SK-N-SH (cell line): ENCODE measurements around the gene CTNS. TPM values are rescaled to one million over a fixed set of nuclear protein-coding genes. Genes with fewer than 3 reads are reported as not detected.

Experiments
- CTCF ChIA-PET: fragments of 300-600, 350-600 bp; formaldehyde crosslinking; extraction: SDS; loops from one replicate; lab custom pipeline; 2021; lab: Yijun Ruan, JAX
- POLR2A ChIA-PET: fragments of 350-600 bp; sonication (Branson Sonifier 250); formaldehyde crosslinking; extraction: SDS; loops from one replicate; lab custom pipeline; 2020; ENCODE audit warnings: antibody characterized with exemption, inconsistent platforms; lab: Yijun Ruan, JAX
- DNase-seq: peaks from one replicate; pipeline ENCODE4 v3.0.0; 2012
- H2AFZ ChIP-seq: fragments of 200-600 bp; sonication (generic); 2 replicates; pipeline ENCODE4 v1.8.1; 2016; ENCODE audit warnings: antibody characterized with exemption, mild to moderate bottlenecking, low read depth
- H3F3A ChIP-seq: fragments of 200-600 bp; sonication (generic); replicated peaks from 2 replicates; pipeline ENCODE3; 2016; ENCODE audit warnings: antibody characterized with exemption, mild to moderate bottlenecking; ENCODE audit not compliant: insufficient read depth
- H3K27ac ChIP-seq, 2 experiments: fragments of 200-500 bp in 1 of 2; fragments of 200-600 bp in 1 of 2; sonication (Bioruptor generic) in 1 of 2; sonication (generic), shearing (Covaris generic) in 1 of 2; 2 replicates each; pipeline versions ENCODE4 v1.5.1 to v1.6.1; 2014 to 2016; ENCODE audit warnings: low read depth in 2 of 2, inconsistent platforms in 1 of 2, low read length in 1 of 2, mild to moderate bottlenecking in 1 of 2, mixed read lengths in 1 of 2
- H3K27me3 ChIP-seq: fragments of 200-600 bp; sonication (generic), shearing (Covaris generic); 2 replicates; pipeline ENCODE4 v1.6.1; 2016; ENCODE audit warnings: mixed run types; ENCODE audit not compliant: insufficient read depth
- H3K36me3 ChIP-seq, 2 experiments: fragments of 200-500 bp in 1 of 2; fragments of 200-600 bp in 1 of 2; sonication (Bioruptor generic) in 1 of 2; sonication (generic) in 1 of 2; replicated peaks in 1 of 2; 2 replicates each; pipeline versions ENCODE3 to v1.5.1; 2014 to 2016; ENCODE audit warnings: low read length in 1 of 2, mild to moderate bottlenecking in 1 of 2; ENCODE audit not compliant: insufficient read depth in 2 of 2, control insufficient read depth in 1 of 2
- H3K4me1 ChIP-seq, 2 experiments: fragments of 200-500 bp in 1 of 2; fragments of 200-600 bp in 1 of 2; sonication (Bioruptor generic) in 1 of 2; sonication (generic), shearing (Covaris generic) in 1 of 2; 2 replicates each; pipeline versions ENCODE4 v1.5.1 to v1.6.1; 2014 to 2016; ENCODE audit warnings: low read depth in 1 of 2, low read length in 1 of 2, mixed run types in 1 of 2; ENCODE audit not compliant: insufficient read depth in 2 of 2, control insufficient read depth in 1 of 2
- H3K4me2 ChIP-seq: fragments of 200-600 bp; sonication (generic), shearing (Covaris generic); 2 replicates; pipeline ENCODE4 v1.6.1; 2017; ENCODE audit warnings: mixed run types
- H3K4me3 ChIP-seq, 2 experiments: fragments of 200-500 bp in 1 of 2; fragments of 200-600 bp in 1 of 2; sonication (Bioruptor generic) in 1 of 2; sonication (generic), shearing (Covaris generic) in 1 of 2; 2 replicates each; pipeline versions ENCODE4 v1.5.1 to v1.8.1; 2014 to 2016; ENCODE audit warnings: low read depth in 2 of 2, inconsistent platforms in 1 of 2, low read length in 1 of 2, mild to moderate bottlenecking in 1 of 2, mixed read lengths in 1 of 2, moderate library complexity in 1 of 2
- H3K79me2 ChIP-seq: fragments of 200-600 bp; sonication (generic); 2 replicates; pipeline ENCODE4 v1.8.1; 2017; ENCODE audit warnings: mild to moderate bottlenecking; ENCODE audit not compliant: insufficient read depth
- H3K9ac ChIP-seq: fragments of 200-600 bp; sonication (generic); 2 replicates; pipeline ENCODE4 v1.6.1; 2017; ENCODE audit warnings: mixed run types
- H3K9me2 ChIP-seq: fragments of 200-600 bp; sonication (generic); 2 replicates; pipeline ENCODE4 v1.6.1; 2017; ENCODE audit warnings: mixed run types
- H3K9me3 ChIP-seq: fragments of 200-600 bp; sonication (generic); 2 replicates; pipeline ENCODE4 v1.6.1; 2017; ENCODE audit warnings: mixed run types, mild to moderate bottlenecking, moderate library complexity
- H4K20me1 ChIP-seq: fragments of 200-600 bp; sonication (generic); 2 replicates; pipeline ENCODE4 v1.6.1; 2017; ENCODE audit warnings: mild to moderate bottlenecking, mixed run types; ENCODE audit not compliant: insufficient read depth
- ELF1 ChIP-seq: IDR thresholded peaks from 2 replicates; pipeline ENCODE4 v1.4.0; 2012
- MXI1 ChIP-seq: IDR thresholded peaks from 2 replicates; pipeline ENCODE4 v1.6.1; 2012; ENCODE audit warnings: mild to moderate bottlenecking, low read depth, low read length, improper control_type of control experiment
- REST ChIP-seq: IDR thresholded peaks from 2 replicates; pipeline ENCODE4 v1.6.1; 2012; ENCODE audit warnings: mild to moderate bottlenecking, low read depth, low read length, moderate library complexity
- SMC3 ChIP-seq: IDR thresholded peaks from 2 replicates; pipeline ENCODE4 v1.6.1; 2012; ENCODE audit warnings: low read depth, low read length, improper control_type of control experiment
- WGBS: methylation state at CpG from one replicate; pipeline ENCODE4 v1.1.6; 2017; ENCODE audit warnings: low lambda C conversion rate; 5-methylcytosine and 5-hydroxymethylcytosine counted together
- polyA plus RNA-seq, 3 experiments: library from polyadenylated mRNA; depleted of rRNA; stranded (reverse); fragments of >200 nt; gene quantifications; 2 replicates each; pipeline ENCODE4 v1.2.3, GENCODE V29; 2012

CTNS gene
- polyA plus RNA-seq, 1 of the 3 experiments (the other 2 are of a cell fraction), result 8.2 TPM

- peak; percentile 71 for DNase-seq
- peak overlapping the region; percentile 65; the same call in 1 of the 2 replicates for H2AFZ ChIP-seq
- POLR2A ChIA-PET, result interaction anchor here (1.0 kb wide), 1 partner anchor 15 kb away, joined by 3 read pairs; no protein-coding TSS in a partner anchor
Observed at GRCh38 chr17:3695129-3695722, 58.7 kb downstream of the CTNS start.

GRCh38 chr17:3695723-3696411 is 59.3 kb downstream of the CTNS start, which contains the start of gene P2RX5:
Gene P2RX5, minus strand, starts transcription at chr17:3696155. Its CDS starts 150 bp downstream, at chr17:3696005.
- Histone ChIP-seq H3K4me1 (peaks cover 0 to 13% of the 10 kb centered on the region in 2 experiments; a peak in 1 of 4 replicates), H3K9me2 (no peaks in the 10 kb centered on the region), H3K9ac (no peak within 1 kb of the TSS), H4K20me1 (no peaks in the 10 kb centered on the region), H3K4me3 (peak within 1 kb of the TSS; percentile 44 to 58), H3K27me3 (no peaks in the 10 kb centered on the region), H3K36me3 (no peaks in the 10 kb centered on the region), H2AFZ (peak within 1 kb of the TSS; percentile 65), H3K4me2 (peak within 1 kb of the TSS; percentile 82), H3F3A (no peaks in the 10 kb centered on the region), H3K27ac (0 out of 4 replicates have a peak within 1 kb of the TSS, but pooled peaks of 1 of the 2 experiments have one; percentile 3), H3K9me3 (no peaks in the 10 kb centered on the region), H3K79me2 (no peaks in the 10 kb centered on the region)
- WGBS, result 5% methylated on average over 41 of the region's 65 CpGs
- CTCF ChIA-PET, result interaction anchor here (0.5 to 4.3 kb wide), 6 partner anchors 13 to 1170 kb away, joined by 3 to 28 read pairs (median 4); partner anchors contain the start of gene HASPIN
- POLR2A ChIA-PET, result interaction anchor here (1.0 kb wide), 1 partner anchor 15 kb away, joined by 3 read pairs; no protein-coding TSS in a partner anchor
- DNase-seq, result peak; percentile 81
- TF ChIP-seq ELF1 (no peak), MXI1 (peak; percentile 46; the same call in 1 of the 2 replicates), REST (peak; percentile 92)

More at GRCh38 chr17:3695129-3695722, 58.7 kb downstream of the CTNS start:
- no peak overlapping the region for H3K9ac ChIP-seq
- H4K20me1 ChIP-seq, result no peaks in the 10 kb centered on the region
- no peaks in the 10 kb centered on the region for H3K27me3 ChIP-seq
- H3K36me3 ChIP-seq, result no peaks in the 10 kb centered on the region
- no peaks in the 10 kb centered on the region for H3K9me2 ChIP-seq
- H3K4me2 ChIP-seq, result peak overlapping the region; percentile 82
- no peaks in the 10 kb centered on the region for H3F3A ChIP-seq
- WGBS, result 44% methylated on average over 9 of the region's 17 CpGs
- no peaks in the 10 kb centered on the region for H3K79me2 ChIP-seq
- TF ChIP-seq MXI1, result 0 out of 2 replicates have a peak, but pooled peaks have one; percentile 20
- no peak for TF ChIP-seq SMC3
- no peaks in the 10 kb centered on the region for H3K9me3 ChIP-seq
- CTCF ChIA-PET, result interaction anchor here (0.5 to 4.3 kb wide), 5 partner anchors 12 to 1170 kb away, joined by 3 to 28 read pairs (median 5); partner anchors contain the start of gene HASPIN
- H3K27ac ChIP-seq, result 0 out of 4 replicates have a peak overlapping the region, but pooled peaks of 1 of the 2 experiments have one; percentile 3
- peaks cover 0 to 13% of the 10 kb centered on the region in 2 experiments; a peak in 1 of 4 replicates for H3K4me1 ChIP-seq
- peak overlapping the region; percentile 44 to 58 for H3K4me3 ChIP-seq
